ENCODE results near the gene POLG.
A peak's percentile ranks its signal among the peaks of the same experiment; 100 is the strongest.

The POLG gene

GRCh38 chr15:89305395-89305794 lies 29.2 kb downstream of the POLG start:
- no peak for TF ChIP-seq ZFX (IDR thresholded peaks at IDR 0.05)
- TF ChIP-seq, protein P1, sequence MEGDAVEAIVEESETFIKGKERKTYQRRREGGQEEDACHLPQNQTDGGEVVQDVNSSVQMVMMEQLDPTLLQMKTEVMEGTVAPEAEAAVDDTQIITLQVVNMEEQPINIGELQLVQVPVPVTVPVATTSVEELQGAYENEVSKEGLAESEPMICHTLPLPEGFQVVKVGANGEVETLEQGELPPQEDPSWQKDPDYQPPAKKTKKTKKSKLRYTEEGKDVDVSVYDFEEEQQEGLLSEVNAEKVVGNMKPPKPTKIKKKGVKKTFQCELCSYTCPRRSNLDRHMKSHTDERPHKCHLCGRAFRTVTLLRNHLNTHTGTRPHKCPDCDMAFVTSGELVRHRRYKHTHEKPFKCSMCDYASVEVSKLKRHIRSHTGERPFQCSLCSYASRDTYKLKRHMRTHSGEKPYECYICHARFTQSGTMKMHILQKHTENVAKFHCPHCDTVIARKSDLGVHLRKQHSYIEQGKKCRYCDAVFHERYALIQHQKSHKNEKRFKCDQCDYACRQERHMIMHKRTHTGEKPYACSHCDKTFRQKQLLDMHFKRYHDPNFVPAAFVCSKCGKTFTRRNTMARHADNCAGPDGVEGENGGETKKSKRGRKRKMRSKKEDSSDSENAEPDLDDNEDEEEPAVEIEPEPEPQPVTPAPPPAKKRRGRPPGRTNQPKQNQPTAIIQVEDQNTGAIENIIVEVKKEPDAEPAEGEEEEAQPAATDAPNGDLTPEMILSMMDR (conservative IDR thresholded peaks at IDR 0.05): no peak
- H3K27ac ChIP-seq: no peak overlapping the region

DNA sequence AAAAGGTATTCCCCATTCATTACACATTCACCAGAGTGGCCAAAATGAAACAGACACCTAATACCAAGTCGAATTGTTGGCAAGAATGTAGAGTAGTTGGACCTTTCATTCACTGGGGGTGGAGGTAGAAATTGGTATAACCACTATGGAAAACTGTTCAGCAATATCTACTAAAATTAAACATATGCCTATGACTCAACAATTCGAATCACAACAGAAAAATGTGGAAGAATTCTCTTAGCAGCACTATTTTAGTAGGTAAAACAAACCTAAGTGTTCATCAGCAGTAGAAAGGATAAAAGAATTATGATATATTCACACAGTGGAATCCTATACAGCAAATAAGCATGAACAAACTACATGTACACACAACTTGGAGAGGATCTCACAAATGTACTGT lies 30.6 kb downstream of the POLG start:
- no peak for TF ChIP-seq ZFX (IDR thresholded peaks at IDR 0.05)
- TF ChIP-seq, protein P1 (conservative IDR thresholded peaks at IDR 0.05): no peak
- no peak overlapping the region for H3K27ac ChIP-seq

DNA sequence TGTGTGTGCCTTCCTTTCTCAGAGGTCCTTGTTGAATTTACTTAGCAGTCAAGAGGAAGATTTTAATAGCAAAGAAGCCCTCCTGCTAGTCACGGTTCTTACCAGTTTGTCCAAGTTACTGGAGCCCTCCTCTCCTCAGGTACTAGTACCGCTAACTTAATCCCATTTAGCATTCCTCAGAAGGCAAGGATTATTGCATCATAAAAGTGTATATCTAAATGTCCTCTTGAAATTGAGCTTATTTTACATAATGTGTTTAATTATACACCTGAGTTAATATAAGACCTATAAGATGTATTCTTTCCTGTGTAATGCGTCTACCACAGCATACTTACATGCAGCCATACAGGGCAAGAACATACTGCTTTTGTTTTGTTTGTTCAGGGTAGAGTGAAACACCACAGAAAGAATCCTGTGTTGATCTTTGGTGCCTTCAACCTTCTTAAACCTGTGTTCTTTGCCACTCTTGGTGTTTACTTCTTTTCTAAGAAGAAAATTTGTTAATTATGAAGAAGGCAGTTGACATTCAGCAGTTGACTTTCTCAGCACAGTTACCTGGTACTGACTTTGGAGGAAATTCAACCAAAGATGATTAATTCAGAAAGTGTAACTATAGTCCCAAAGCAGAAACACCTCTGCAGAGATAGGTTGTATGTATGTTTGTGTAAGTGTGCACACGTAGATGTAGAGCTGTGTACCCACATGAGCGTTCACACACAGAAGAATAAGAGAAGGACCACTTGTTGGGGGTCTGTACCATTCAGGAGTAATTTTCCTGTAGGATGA lies 33.1 kb downstream of the POLG start:
- H3K27ac ChIP-seq: no peak overlapping the region
- TF ChIP-seq, protein P1 (conservative IDR thresholded peaks at IDR 0.05): no peak
- no peak for TF ChIP-seq ZFX (IDR thresholded peaks at IDR 0.05)

DNA sequence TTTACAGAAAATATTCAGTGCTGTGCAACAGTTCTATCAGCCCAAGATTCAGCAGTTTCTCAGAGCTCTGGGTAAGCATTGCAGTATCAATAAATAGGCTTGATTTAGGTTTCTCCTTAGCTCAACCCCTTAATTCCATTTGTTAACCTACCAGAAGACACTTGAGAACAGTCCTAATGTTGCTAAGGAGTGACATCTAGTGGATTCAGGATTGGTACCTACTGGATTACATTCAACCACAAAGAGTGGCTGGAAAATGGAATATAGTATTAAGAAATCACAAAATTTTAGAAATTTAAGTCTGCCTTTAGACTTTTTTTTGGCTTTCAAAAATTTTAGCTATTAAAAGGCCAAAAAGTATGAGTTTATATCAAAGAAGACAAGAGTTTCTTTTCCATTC lies 34.7 kb downstream of the POLG start:
- no peak for TF ChIP-seq ZFX (IDR thresholded peaks at IDR 0.05)
- TF ChIP-seq, protein P1 (conservative IDR thresholded peaks at IDR 0.05): peak; percentile 29

GRCh38 chr15:89293012-89293411 lies 41.6 kb downstream of the POLG start:
- no peak overlapping the region for H3K27ac ChIP-seq
- TF ChIP-seq, protein P1 (conservative IDR thresholded peaks at IDR 0.05): peak; percentile 20
- no peak for TF ChIP-seq ZFX (IDR thresholded peaks at IDR 0.05)

More for the DNA sequence above, 34.7 kb downstream of the POLG start:
- H3K27ac ChIP-seq: no peak overlapping the region

DNA sequence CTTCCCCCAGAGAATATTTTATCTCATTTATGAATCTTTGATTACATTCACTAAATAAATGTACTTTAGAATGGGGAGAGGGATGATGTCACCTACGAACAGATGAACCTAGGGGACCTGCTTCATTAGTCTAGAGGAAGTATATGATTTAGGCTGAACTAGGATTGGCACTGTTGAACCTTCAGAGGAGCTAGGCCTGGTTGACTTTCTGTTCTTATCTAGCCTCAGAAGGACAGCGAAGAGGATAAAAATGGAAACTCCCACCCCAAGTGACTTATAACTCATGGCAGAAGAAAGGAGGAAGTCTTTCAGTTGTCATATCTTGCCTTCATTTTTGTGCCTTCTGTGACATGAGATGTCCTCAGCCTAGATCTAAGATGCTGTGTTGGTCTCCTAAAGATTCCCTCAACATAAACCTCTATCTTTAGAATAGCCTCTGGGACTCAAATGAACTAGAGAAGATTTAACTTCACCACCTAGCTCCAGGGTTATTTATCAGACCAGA lies 42.6 kb downstream of the POLG start:
- H3K27ac ChIP-seq: no peak overlapping the region
- TF ChIP-seq, protein P1 (conservative IDR thresholded peaks at IDR 0.05): no peak
- no peak for TF ChIP-seq ZFX (IDR thresholded peaks at IDR 0.05)

DNA sequence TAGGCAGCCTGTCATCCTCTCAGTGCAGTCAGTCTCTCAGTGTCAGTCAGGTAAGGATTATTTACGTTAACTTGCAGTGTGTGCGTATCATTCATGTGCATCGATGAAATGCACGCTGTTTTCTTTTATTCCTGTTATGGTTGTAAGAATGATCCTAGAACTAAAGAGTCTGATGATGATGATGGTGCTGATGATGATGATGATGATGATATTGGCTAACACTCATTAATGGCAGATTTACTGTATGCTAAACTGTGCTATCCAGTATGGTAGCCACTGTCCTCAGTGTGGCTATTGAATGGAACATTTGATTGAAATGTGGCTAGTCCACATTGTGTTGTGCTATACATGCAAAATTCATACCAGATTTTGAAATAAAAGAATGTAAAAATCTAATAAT lies 51.4 kb downstream of the POLG start:
- TF ChIP-seq, protein P1 (conservative IDR thresholded peaks at IDR 0.05): no peak
- no peak for TF ChIP-seq ZFX (IDR thresholded peaks at IDR 0.05)
- H3K27ac ChIP-seq: no peak overlapping the region

Measured in C4-2B (cell line).